GM12874 (cell line): Measurements from ENCODE around the gene RIC3.

Source experiments
- CTCF ChIP-seq: IDR thresholded peaks from 2 replicates; pipeline ENCODE4 v1.5.1; 2011; ENCODE audit warnings: low read depth, mild to moderate bottlenecking, control low read depth, low read length, moderate library complexity; ENCODE audit not compliant: insufficient read depth

RIC3 gene

DNA sequence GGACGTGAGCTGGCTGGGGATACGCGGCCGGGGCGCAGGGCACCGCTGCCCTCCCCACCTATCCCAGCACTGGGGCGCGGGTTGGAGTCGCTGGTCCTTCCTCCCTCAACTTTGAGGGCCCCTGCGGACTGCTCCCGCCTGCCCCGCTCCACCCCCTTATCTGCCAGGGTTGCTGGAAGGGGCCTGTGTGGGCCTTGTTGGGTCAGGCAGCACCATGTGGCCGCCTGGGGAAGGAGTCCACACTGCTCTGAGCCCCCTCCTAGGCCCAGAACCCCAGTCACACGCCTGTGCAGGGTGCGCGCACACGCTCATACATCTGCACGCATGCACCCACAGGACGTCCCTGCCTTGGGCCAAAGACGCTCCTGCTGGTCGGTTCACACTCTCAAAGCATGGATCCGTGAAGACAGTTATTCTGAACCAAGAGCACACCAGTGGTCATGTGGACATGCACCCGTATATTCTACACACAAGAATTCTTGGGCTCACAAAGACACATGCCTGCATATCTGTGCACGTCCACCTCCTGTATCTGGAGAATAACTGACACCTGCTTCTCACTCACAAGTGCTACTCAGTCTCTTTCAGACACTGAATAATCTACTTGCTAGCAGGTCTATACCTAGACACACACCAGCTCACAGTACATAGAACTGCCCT is 87.1 kb downstream of the RIC3 start:
- TF ChIP-seq CTCF, result no peak

DNA sequence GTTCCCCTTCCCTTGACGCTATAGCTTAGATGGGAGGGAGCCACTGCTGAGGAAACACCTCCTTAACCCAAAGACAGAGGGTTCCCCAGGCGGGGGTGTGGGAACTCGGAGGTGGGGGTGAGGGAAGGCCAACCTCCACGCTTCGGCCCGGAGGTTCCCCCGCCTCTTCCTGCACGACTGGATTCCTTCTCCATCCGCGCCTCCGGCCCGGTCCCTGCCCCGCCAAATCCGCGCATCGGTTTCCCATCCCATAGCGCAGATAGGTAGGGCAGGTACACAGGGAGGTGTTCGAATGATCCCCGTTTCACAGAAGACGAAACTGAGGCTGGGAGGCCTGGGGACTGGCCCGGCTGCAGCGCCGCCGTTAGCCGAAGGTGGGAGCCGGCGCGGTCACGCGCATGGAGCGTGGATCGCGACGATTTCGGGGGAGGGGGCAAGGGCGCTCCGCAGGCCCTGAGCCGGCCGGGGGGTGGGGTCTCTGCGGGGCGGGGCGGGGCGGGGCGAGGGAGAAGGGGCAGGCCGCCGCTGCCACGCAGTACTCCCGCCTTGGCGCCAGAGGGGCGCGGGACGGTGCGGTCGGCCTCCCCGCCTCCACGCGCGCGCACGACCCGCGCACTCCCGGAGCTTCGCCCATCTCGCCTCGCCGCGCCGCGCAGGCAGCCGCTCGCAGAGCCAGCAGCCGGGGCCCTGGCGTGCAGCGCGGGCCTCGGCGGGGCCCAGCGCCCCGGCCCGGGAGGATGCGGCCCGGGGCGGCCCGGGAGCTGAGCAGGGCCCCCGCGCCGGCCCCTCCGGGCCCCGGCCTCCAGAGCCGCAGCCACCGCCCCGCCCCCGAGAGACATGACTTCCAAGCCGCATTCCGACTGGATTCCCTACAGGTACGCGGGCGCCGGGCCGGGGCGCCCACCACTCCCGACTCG is 87.9 kb downstream of the RIC3 start, which contains the start of gene TUB:
TSS of gene TUB (plus strand) at position 538 of the 917 bp plus-strand sequence. CDS start at position 838, 300 bp downstream.
- TF ChIP-seq CTCF, result no peak

DNA sequence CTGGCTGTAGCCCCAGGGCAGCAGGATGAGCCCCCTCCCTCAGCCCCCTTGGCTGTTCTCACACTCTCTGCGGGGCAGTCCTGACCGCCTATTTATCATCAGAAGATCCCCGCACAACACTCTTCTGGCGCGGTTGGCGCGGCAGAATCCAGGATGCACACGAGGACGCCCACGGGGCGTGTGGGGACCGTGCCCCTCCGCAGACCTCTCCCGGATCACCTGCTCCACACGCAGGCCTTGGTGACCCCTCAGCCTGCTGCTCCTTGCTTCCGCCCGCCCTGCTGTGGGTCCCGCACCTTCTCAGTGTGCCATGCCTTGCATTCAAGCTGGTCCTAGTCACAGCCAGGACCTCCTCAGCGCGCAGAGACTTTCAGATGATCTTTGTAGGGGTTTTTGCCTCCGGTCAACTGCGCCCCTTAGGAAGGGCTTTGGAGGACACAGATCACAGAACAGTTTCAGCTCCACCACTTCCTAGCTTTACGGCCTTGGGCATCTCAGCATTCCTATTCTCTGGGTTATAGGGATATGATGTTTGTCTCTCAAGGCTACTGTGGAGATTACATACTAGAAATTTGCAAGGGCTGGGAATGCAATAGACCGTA is 88.7 kb downstream of the RIC3 start:
- TF ChIP-seq CTCF, result no peak

DNA sequence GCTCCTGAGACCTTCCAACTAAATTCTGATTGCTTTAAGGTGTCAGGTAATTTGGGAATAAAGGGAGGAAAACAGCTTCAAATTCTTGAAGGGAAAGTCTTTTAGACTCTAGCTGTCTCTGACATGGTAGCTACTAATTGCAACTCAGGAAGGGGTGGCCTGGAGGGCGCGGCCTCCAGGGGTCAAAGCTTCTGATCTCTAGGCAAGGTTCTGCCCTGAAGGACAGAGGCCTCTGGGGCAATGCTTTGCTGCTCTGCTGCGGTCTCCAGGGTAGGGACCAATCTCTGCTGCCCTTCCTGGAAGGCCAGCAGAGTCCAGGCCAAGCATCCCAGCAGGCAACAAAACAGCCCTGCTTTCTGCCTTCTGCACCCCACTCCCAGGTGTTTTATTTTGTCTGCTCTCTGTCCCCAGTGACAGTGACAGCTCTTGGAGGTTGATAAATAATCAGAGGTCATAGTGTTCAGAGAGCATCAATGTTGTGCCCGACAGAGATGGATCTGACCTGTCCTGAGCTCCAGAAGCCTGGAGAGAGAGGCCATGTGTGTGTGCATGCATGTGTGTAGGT is 89.6 kb downstream of the RIC3 start:
- no peak for TF ChIP-seq CTCF

- no peak for TF ChIP-seq CTCF
Observed at GRCh38 chr11:8075119-8075726, 93.6 kb downstream of the RIC3 start.

DNA sequence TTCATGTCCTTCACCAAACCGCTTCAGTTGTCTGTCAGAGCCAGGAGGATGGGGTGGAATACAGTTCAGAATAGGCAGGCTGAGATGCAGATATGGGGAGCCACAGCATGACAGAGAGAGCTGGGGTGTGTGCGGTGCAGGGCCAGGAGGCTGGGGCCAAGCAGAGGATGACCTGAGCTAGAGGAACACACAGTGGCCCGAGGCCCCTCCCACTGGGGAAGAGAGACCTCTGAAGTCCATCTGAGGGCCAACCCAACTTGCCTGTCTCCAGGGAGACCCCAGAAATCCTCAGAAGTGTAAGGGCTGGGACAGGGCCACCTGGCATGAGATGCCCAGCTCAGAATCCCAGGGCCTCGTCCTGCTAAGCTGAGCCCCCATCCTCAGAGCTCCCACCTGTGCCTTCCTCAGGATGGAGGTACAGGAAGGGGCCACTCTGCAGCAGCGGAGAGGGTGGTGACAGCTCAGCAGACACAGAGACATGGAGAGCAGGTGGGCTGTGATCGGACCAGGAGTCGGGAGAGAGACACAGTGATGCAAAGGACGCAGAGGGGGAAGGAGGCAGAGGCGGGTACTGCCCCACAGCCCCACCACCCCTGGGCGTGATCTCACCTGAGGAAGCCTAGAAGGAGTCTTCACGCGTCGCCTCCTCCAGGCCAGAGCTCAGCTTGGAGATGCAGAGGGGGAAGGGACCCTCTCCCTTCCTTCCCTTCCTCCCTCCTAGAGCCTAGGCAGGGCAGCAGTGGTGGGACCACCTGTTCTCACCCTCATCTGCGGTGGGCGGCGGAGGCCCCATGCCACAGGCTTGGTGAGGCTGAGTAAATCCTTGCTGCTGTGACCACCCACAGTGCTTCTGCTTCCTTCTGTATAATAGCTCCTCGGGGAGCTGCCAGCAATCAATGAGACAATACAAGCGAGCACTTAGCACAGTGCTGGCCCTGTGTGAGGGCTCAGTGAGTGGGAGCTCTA is 96.9 kb downstream of the RIC3 start:
- no peak for TF ChIP-seq CTCF
